Epithelial cell of prostate (primary cell): Measurements from ENCODE around the gene PALLD.
"Not testable (repeated sequence)": the region's sequence is repeated elsewhere in the genome, so short reads cannot be mapped to it uniquely, and the experiment has no call there.

Source experiments
- DNase-seq: peaks from one replicate; pipeline ENCODE4 v3.0.0-alpha.2; 2011; ENCODE audit warnings: low read depth, low spot score
- H3K27ac ChIP-seq: fragments of 450-650 bp; 2 replicates; pipeline ENCODE4 v1.5.1; 2017; ENCODE audit warnings: mild to moderate bottlenecking

Gene PALLD

DNA sequence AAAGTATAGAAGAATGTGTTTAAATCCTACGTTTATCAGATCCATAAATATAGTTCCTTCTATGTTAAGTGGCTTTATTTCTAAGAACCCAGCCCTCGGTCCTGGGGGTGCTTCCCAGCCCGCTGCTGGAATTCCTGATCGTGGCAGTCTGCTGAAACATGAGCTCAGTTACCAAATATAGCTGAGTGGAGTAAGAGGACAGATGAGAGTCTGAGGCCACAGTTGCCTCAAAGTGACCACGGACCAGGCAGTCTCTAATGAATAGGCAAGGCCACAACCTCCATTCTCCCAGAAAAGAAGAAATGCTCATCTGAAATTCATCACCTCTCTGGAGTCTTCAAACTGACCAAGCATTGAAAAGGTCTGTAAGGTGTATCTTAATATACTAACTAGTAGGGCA lies at the start of gene PALLD:
Gene PALLD, plus strand, starts transcription at position 219 of the 400 bp plus-strand sequence.
- DNase-seq, result no peak
- H3K27ac ChIP-seq, result no peak within 1 kb of the TSS

DNA sequence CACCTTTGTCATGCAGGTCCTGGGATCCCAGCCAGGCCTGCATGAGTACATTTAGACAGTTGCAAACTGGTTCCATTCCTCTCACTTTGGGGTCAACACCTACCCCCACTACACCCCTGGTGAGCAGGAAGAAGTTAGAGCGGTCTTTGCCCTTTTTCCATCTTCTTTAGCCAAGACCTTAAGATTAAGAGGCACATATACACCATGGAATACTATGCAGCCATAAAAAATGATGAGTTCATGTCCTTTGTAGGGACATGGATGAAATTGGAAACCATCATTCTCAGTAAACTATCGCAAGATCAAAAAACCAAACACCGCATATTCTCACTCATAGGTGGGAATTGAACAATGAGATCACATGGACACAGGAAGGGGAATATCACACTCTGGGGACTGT lies 47.8 kb upstream of the PALLD start:
- H3K27ac ChIP-seq, DNase-seq: not testable (repeated sequence)

DNA sequence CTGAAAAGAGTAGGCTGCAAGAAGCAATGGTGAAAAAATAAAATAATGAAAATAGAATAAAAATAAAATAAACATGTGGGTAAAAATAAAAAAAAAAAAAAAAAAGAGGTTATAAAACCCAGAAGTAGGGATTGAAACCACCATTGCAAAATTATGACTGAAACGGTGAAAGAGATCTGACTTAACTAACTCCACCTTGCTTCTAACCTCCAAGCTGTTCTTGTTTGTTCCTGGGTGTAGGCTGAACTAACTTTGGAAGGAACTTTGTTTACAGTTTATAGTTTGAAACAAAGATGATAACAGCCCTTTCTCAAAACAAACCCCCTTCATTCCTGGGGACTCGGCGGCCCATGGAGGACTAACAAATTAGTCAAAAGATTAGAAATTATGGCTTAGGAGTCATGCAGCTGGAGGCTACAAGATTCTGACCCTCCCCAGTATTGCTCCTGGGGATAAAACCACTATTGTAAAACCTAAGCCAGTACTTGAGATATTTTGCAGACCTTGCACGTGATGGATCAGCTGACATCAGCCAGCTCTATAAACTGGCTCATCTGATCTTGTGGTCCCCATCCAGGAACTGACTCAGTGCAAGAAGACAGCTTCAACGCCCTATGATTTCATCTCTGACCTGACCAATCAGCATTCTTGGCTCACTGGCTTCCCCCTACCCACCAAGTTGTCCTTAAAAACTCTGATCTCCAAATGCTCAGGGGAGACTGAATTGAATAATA lies 47.0 kb upstream of the PALLD start:
- no peak overlapping the region for H3K27ac ChIP-seq
- peak; percentile 3 for DNase-seq

DNA sequence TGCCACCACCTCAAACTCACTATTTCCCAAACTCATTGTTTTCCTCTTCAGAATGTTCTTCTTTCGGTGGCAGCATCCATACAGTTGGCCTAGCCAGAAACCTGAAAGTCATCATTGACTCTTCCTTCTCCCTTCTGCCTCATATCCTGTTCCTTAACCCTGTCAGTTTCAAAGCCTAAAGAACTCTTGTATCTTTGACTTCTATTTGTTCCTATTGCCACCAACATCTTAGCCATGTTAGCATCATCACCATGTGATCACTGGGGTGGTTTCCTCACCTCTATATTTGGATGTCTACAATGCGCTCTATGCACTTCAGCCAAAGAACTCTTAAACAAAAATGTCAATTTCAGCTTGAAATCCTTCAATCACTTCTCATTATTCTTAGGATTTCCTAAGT lies 45.5 kb upstream of the PALLD start:
- peak overlapping the region; percentile 51 for H3K27ac ChIP-seq
- DNase-seq, result no peak

DNA sequence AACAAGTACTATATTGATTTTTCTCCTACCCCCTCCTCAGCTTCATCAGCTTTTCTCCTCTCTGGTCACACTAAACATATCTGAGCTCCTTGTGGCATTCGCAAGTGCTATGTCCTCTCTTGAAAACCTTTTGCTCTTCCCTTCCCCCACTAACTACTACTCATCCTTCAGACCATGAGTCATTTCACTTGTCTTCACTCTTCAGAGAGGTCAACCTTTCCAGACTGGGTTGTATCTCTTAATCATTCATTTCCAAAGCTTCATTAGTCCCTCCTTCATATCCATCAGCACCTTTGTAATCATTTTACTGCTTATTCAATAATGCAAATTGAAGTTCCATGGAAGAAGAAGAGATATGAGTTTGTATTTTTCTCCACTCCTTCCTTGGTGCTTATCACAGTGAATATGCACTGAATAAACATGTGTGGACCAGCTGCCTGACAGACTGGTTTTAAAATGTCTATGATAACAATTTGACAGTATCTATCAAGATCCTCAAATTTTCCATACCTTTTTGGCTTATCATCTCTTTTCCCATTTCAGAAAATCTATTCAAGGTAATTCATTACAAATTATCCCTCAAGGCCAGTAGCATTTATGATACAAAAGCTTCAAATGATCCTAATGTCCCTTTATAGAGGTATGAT lies 45.0 kb upstream of the PALLD start:
- DNase-seq, result peak; percentile 40
- H3K27ac ChIP-seq, result peak overlapping the region; percentile 51

DNA sequence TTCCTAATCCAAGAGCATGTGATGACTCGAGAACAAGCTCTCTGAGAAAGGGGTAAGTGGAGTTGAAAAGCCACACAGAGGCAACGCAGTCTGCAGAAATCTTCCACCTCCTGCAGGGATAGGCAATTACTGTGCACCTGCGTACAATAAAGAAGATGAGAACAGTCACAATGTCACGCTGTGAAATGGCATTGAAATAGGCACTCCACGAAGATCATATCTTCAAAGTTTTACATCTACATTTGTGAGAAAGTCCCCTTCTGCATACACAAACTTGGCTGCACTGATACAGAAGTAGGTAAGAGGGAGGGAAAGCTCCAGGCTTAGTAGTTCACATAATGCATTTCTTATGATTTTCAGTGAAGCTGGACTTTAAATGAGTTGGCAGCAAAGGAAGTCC lies 43.7 kb upstream of the PALLD start:
- no peak overlapping the region for H3K27ac ChIP-seq

DNA sequence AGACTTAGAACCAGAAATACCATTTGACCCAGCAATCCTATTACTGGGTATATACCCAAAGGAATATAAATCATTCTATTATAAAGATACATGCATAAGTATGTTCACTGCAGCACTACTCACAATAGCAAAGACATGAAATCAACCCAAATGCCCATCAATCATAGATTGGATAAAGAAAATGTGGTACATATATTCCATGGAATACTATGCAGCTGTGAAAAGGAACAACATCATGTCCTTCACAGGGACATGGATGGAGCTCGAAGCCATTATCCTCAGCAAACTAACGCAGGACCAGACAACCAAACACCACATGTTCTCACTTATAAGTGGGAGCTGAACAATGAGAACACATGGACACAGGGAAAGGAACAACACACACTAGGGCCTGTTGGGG lies 38.6 kb upstream of the PALLD start:
- DNase-seq, H3K27ac ChIP-seq: not testable (repeated sequence)

More for the DNA sequence above, 43.7 kb upstream of the PALLD start:
- DNase-seq, result no peak

DNA sequence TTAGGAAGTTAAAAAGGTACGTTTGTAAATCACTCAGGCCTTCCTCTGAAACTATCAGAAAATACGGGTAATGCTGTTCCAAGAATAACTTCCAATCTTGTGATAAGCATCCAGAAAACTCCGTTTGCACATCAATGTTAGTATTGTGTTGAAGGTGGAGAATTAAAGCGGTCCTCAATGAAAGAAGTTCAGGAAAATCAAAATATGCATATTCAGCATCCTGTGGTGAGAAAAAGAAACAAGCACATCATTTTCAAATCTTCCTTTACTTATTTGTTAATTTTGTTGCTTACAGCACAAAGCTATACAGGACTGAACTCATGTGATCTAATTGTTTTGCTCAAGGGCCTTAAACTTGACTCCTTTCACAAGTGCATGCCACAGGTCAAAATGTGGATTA lies 35.0 kb upstream of the PALLD start:
- no peak for DNase-seq
- no peak overlapping the region for H3K27ac ChIP-seq

DNA sequence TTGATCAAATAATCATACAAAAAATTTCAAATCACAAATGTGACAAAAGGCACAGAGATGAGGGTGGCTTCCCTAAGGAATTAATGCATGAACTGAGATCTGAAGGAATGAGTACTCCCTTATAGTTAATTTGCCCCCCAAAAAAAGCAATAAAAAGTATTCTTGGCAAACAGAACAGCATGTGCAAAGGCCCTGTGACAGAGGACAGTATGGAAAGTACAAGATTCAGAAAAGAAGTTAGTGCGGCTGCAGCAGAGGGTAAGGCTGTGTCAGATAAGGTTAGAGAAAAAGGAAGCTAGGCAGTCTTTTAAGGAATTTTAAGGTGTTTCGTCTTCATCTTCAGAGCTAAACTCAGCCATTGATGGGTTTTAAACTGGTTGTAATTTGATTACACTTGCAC lies 23.9 kb upstream of the PALLD start:
- no peak overlapping the region for H3K27ac ChIP-seq
- DNase-seq, result no peak

DNA sequence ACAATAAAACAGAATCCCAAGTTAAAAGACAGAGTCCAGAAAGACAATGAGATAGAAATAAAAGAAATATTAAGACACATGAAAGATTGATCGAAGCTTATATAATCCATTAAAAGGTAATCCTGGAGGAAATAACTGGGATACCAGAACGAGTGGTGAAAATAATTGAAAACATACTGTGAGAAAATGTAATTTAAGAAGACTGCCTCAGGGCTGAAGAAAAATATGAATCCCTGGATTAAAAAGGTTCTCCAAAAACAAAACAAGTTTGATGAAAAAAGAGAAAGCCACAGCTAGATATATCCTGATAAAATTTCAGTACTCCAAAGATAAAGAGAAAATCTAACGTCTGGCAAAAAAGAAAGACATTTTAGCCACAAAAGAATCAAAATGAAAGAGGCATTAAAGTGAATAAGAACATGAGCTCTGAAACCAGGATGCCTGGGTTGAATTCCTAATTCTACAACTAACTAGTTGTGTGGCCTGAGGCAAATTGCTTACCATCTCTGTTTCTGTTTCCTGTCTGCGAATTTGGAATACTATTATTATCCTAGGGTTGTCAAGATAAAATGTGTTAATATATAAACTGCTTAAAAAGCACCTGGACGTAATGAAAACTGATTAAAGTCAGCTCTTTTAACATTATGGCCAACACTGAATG lies 22.1 kb upstream of the PALLD start:
- no peak for DNase-seq
- no peak overlapping the region for H3K27ac ChIP-seq

DNA sequence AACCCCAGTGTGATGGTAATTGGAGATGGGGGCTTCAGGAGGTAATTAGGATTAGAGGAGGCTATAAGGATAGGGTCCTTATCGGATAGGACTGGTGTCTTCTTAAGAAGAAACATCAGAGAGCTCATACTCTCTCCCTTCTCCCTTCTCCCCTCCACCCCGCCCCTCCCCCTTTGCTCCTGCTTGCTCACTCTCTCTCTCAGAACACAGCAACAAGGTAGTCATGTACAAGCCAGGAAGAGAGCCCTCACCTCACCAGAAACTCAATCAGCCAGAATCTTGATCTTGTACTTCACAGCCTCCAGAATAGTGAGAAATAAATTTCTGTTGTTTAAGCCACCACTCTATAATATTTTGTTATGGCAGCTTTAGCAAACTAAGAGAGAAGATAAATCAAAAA lies 21.1 kb upstream of the PALLD start:
- no peak for DNase-seq
- H3K27ac ChIP-seq, result peak overlapping the region; percentile 3

DNA sequence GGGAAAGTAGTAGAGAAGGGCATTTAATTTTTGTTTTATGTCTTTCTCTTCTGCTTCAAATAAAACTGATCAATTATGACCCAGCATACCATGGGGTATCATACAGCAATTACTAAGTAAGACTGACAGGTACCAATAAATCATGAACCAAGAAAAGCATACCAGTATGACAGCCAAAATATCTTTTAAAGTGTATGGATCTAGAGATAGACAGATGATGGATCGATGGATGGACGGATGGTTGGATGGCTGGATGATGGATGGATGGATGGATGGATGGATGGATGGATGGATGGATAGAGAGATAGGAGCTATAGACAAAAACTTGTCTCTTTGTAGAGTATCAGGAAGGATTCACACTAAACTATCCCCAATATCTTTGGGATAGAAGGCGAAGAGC lies 18.0 kb upstream of the PALLD start:
- DNase-seq, result no peak
- no peak overlapping the region for H3K27ac ChIP-seq

DNA sequence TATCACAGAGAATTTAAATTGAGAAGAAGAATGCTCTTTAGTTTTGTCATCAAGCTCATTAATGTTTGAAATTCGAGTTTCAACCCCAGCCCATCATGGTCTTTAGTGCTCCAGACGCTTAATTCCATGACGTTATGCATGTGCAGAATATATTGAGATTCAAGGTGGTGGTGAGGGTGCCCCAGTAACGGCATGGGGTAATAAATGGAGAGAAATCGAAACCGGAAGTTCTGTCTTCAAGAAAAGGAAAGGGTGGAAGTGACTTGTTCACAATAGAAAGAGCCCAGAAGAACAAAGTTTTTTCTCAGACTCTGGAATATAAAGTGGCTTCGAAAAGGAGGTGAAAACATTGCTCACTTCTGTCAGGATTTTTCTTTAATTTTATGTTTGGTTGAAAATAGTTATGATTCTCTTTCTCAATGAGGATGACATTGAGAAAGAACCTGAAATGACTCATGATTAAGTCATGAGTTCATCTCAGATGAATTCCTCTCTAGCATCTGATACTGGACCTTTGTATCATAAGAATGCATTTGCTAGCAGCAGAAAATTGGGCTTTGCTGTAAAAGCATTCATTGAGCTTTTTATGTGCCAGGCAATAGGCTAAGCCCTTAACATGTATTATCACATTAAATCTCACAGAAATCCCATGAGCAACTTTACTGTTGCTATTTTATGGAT lies 15.8 kb upstream of the PALLD start:
- peak overlapping the region; percentile 91 for H3K27ac ChIP-seq
- no peak for DNase-seq

DNA sequence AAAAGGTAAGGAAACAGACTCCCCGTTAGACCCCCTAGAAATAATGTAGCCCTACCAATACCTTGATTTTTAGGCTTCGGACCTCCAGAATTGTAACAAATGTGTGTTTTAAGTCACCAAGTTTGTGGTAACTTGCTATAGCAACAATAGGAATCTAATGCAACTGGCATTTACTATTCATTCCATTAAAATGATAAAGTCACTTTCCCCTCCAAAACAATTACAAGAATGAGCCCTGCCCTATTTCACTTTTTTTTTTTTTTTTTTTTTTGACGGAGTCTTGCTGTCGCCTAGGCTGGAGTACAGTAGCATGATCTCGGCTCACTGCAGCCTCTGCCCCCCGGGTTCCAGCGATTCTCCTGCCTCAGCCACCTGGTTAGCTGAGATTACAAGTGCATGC lies 13.0 kb upstream of the PALLD start:
- no peak for DNase-seq
- H3K27ac ChIP-seq, result peak overlapping the region; percentile 92

DNA sequence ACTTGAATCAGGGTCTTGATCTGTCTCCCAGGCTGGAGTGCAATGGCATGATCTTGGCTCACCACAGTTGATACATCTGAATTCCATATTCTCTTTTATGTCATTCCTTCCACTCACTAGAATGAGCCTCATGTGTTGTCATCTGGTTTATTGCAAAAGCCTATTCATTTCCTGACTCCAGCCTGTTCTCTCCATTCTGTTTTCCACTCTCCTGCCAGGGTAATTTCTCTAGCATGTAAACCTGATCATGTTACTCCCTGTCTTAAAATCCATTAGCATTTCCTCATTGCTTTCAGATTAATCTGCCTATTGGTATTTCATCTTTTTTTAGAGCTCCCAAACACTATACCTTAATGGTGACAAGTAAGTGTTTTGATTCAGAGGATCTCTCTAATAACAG lies 12.2 kb upstream of the PALLD start:
- peak overlapping the region; percentile 92 for H3K27ac ChIP-seq
- no peak for DNase-seq

DNA sequence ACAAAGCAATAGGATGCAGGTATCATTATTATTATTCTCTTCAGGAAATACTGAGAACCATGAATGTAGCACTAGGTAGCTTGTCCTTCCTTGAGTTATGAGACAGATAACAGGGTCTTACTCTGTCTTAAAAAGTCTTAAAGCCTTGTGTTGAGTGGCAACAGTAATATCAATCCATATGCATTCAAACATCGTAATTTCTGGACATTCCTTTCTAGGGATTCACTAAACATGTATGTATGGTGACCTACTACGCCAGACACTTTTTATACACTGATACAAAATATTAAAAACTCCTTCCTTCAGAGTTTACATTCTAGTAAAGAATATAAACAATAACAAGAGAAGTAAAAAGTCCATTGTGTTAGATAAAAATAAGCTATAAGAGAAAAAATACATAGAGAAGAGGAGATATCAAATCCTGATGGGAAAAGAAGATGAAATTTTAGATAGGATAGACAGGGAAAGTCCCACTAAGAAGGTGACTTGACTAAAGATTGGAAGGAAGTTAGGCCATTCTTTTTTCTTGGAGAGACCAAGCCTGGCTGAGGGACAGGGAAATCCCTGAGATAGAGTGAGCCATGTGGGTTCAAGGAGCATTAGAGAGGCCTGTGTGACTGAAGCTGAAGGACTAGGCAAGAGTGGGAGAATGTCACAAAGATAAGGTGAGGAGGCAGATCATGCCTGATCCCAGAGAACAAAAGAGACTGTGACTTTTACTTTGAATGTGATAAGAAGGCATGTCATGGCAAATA lies 11.5 kb upstream of the PALLD start:
- H3K27ac ChIP-seq, result peak overlapping the region; percentile 92
- DNase-seq, result no peak

DNA sequence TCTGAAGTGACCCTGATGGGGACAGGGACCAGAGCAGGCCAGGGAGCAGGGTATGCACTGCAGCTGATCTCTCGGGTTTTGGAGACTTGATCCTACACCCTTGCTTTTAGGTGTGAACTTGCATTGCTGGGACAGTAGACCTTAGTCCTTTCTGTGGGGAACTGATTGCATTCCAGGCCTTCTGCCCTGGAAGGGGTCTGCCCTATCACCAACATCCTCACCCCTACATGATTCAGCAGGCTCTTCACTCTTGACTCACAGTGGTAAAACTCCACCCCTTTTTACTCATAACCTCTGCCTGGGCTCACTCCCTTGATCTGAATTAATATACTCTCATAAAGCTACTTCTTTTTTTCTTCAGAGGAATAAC lies 10.0 kb upstream of the PALLD start:
- peak overlapping the region; percentile 92 for H3K27ac ChIP-seq
- DNase-seq, result no peak

DNA sequence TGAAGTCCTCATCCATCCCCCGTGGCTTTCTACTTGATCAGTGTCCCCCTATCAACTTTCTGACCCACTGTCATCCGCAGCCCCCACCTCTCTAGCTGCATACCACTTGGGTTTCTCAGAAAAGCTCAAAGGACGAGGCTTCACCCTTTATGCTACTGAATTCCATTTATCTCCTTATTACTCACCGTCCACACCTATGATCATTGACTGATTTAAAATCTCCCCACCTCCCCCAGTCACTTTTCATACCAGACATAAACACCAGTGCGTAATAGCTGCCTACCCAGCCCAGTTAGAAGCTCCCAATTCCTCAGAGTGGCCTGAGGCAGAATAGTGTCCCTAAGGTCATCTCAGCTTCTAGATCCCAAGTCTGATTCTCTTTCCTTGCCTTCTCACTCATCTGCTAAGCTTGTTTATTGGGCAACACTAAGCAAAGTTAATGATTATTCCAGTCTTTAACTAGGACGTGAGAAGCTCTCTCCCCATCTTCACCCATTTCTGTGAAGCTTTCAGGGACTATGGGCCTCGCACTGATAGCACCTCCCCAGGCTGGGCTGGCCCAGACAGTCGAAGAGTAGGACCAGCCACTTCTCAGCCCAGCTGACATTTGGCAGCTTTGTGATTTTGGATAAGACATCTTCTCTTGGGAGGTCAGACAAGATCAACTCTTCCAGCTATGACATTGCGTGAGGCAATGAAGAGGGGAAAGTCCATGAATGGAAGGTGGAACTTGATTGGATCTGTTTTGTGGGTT lies 9.4 kb upstream of the PALLD start:
- H3K27ac ChIP-seq, result peak overlapping the region; percentile 92
- DNase-seq, result peak; percentile 83

DNA sequence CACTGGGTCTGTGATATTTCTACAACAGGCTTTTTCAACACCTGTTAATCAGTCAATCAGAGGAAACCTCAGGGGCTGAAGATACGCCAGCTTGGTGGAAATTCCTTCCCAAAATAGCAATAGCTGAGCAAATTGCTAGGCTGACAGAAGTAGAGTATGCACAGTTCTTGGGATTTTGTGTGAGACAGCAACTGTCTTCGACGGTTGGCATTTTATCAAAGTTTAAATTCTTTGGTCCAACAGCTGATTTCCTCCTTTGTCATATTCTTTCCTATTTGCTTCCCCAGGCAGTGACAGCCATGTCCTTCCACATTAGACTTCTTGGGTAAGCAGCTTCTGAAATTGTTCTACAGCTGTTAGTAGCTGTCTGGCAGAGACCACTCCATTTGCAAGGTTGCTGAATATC lies 8.0 kb upstream of the PALLD start:
- H3K27ac ChIP-seq, result no peak overlapping the region
- no peak for DNase-seq

DNA sequence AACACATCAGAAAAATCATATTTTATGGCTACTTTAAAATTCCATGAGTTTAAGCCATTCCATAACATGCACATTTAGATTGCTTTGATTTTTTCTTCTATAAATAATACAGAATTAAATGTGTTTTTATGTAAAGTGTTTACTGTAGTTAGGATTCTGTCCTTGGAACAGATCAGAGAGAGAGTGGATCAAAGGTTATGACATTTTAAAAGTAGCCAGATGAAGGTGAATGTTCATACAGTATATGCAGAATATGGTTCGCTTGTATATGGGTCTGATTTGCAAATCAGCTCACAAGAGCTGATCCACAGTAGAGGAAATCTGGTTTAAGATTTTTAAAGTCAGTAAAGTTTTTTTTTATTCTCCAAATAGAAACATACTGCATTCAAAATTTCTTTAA lies 7.2 kb upstream of the PALLD start:
- H3K27ac ChIP-seq, result no peak overlapping the region
- DNase-seq, result no peak
